CD4-positive, alpha-beta T cell treated with Interleukin-15 for 4 hours (primary cell): Measurements from ENCODE around the gene STXBP6.
"Not testable (repeated sequence)": the region's sequence is repeated elsewhere in the genome, so short reads cannot be mapped to it uniquely, and the experiment has no call there.

Experiments
- DNase-seq: peaks from one replicate; pipeline ENCODE4 v3.0.0-alpha.2; 2020; ENCODE audit warnings: low spot score

The STXBP6 gene

GRCh38 chr14:24801024-24801423, 248.9 kb downstream of the STXBP6 start:
- DNase-seq, result no peak

GRCh38 chr14:24798911-24799462, 251.0 kb downstream of the STXBP6 start:
- no peak for DNase-seq

- no peak for DNase-seq
These were observed 254.5 kb downstream of the STXBP6 start for GRCh38 chr14:24795406-24795805.

DNA sequence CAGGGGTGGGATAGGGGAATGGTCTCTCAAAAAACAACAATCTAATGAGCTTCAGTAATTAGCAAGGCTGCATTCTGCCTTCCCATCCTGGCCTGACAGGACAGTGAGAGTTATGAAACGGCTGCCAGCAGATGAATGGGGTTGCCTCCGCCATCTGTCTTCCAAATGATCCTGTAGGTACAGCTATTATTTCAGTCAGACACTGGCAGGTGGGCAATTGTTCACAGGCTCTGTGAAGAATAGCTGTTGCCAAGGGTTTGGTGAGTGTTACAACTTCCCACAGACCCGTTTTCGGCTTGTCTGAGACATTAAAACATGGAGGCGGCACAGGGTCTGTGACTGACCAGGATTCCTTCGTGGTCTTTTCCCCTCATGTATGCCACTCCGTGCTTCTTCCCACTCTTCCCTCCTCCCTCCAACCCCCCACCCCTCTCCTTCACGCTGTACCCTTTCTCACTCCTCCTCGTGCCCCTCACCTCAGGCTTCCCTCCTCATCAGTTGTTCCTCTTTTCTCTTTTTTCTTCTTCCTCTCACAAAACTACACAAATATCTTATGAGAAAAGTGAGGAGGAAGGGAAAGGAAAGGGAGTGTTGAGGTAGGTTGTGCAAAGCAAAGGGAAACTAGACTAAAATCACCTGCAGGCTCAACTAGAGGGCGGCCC, 255.2 kb downstream of the STXBP6 start:
- DNase-seq, result no peak

DNA sequence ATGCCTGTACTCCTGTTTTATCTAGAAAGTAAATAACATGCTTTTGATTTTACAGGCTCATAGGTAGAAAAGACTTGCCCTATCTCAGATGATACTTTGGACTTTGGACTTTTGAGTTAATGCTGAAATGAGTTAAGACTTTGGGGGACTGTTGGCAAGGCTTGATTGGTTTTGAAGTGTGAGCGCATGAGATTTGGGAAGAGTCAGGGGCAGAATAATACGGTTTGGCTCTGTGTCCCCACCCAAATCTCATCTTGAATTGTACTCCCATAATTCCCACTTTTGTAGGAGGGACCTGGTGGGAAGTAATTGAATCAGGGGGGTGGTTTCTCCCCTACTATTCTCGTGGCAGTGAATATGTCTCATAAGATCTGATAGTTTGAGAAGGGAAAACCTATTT, 259.8 kb downstream of the STXBP6 start:
- DNase-seq, result no peak

DNA sequence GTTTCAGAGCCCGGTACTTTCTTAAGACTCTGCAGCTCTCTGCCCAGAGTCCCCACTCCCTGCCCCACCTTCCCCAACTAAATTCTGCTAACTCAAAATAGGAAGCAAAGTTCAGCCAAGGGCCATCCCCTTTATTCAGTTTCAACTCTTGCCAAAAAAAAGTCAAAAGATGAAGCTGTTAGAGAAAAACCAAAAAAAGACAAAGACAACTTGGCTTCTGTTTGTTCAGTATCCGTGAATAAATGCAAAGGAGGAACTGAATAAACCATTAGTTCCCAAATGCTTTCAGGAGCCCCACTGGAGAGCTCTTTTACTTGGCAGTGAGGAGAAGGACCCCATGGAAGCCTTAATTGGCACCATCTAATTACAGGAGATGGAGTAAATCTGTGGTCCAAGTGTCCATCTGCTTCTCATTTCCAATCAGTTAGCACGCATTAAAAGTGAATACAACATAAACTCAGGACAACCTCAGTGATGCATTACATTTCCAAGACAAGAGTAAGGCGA, 260.5 kb downstream of the STXBP6 start:
- DNase-seq, result no peak

GRCh38 chr14:24785698-24786097, 264.2 kb downstream of the STXBP6 start:
- DNase-seq, result no peak

DNA sequence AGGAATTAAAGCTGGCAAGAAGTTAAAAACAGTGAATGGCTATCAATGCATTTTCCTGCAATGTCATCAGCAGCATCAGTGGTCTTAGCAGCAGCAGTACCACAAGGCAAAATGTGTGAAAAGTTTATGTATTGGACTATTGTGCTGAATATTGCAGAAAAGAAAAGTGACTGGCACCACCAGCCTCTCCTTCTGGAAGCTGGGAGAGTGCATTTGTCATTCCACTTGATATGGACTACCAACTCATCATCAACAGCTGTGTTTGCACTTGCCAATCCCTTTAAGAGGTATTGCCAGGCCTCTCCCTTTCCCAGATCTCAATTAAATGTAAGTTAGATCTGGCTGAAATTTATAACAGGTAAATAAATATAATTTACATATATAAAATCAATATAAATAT, 265.0 kb downstream of the STXBP6 start:
- no peak for DNase-seq

DNA sequence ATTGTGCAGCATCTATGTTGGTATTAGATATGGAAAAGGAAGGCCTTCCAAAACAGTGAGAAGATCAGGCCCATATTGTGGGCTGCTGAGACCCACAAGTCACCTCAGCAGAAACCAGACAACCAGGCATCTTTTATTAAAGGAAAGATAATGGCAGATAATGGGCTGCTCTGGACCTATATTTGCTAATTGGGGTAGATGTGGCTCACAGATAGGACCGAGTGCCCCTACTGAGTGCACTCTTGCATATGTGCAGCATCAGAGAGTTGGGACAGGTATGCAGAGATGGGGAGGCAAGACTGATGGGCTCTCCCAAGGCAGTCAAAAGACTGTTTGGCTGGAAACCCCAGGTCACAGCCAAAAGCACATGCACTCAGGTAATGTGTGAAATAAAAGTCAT, 266.2 kb downstream of the STXBP6 start:
- DNase-seq, result no peak

DNA sequence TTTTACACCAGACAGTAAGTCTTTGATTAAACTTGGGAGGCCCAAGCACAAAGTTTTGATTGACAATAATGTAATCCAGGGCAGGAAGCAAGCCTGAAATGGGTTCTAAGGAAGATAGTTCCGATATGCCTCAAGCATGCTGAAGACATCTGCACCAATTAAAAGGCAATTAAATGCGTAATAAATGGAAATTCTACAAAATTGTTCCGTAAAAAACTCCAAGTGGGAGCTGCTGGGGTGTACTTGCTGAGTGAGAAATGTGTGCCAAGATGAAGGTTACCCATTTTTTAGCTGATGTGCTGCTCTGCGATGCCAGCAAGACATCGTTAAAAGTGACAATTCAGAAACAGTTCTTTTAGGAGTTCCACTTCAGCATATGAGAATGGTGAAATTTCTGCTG, 269.7 kb downstream of the STXBP6 start:
- no peak for DNase-seq

GRCh38 chr14:24777678-24778077, 272.3 kb downstream of the STXBP6 start:
- no peak for DNase-seq

- DNase-seq, result no peak
These were observed 274.0 kb downstream of the STXBP6 start for GRCh38 chr14:24775950-24776349.

DNA sequence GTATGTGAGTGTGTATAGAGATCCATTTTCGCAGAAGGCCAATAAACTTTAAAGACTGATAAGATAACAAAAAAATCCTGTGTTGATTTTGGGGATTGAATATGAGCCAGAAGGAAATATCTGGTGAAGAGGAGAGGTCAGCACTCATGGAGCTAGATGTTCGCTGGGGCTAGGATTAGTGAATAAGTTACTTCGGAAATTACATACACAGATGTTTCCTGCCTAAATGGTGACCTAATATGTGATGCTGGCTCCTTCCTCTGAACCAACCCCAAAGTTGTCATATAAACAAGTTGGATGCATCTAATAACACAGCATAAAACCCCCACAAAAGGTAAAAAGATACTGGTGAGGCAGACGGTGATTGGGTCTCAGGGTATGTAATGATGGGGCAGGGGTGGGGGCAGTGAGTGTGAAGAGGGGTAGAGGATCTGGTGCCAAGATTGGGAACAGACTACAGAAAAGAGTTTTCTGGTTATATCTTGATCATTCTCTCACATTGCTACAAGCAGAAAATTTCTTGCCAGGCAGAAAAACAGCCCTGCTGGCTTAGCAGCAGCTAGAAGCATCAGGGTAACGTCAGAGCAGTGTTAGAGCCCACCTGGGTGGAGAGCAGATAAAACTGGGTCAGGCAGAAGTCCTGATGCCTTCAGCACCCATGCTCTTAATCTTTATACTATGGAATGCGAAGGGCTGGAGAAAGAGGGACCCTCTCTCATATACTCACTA, 275.6 kb downstream of the STXBP6 start:
- no peak for DNase-seq

DNA sequence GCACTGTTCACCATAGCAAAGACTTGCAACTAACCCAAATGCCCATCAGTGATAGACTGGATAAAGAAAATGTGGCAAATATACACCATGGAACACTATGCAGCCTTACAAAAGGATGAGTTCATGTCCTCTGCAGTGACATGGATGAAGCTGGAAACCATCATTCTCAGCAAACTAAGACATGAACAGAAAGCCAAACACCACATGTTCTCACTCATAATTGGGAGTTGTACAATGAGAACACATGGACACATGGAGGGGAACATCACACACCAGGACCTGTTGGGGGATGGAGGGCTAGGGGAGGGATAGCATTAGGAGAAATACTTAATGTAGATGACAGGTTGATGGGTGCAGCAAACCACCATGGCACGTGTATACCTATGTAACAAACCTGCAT, 276.4 kb downstream of the STXBP6 start:
- not testable (repeated sequence) for DNase-seq

GRCh38 chr14:24766434-24766833, 283.5 kb downstream of the STXBP6 start:
- DNase-seq, result no peak

- DNase-seq, result no peak
These were observed 288.8 kb downstream of the STXBP6 start for GRCh38 chr14:24761141-24761540.
